HFFc6 (cell line): ENCODE measurements around the gene KHDRBS2. TPM values are rescaled to one million over a fixed set of nuclear protein-coding genes. Genes with fewer than 3 reads are reported as not detected.

Experiments
- DNase-seq: peaks from one replicate; pipeline ENCODE4 v3.0.0-alpha.2; 2018
- H3K27ac Mint-ChIP-seq: 2 replicates; pipeline ENCODE4 v1.8.0; 2020; ENCODE audit warnings: mild to moderate bottlenecking, mixed read lengths
- H3K27me3 Mint-ChIP-seq: 2 replicates; pipeline ENCODE4 v1.8.0; 2021; ENCODE audit warnings: mild to moderate bottlenecking, moderate library complexity, mixed read lengths; ENCODE audit not compliant: insufficient read depth
- H3K36me3 Mint-ChIP-seq: 2 replicates; pipeline ENCODE4 v1.8.0; 2021; ENCODE audit warnings: low read depth, mixed read lengths
- H3K4me1 Mint-ChIP-seq: 2 replicates; pipeline ENCODE4 v1.8.0; 2020; ENCODE audit warnings: low read depth, mixed read lengths
- H3K4me3 Mint-ChIP-seq: 2 replicates; pipeline ENCODE4 v1.8.0; 2020; ENCODE audit warnings: mild to moderate bottlenecking, moderate library complexity, mixed read lengths
- H3K9me3 Mint-ChIP-seq: 2 replicates; pipeline ENCODE4 v1.8.0; 2020; ENCODE audit warnings: mild to moderate bottlenecking, mixed read lengths
- total RNA-seq, 6 experiments: library from RNA; stranded (reverse); fragmentation: NEBNext Ultra II Directional; extraction: Animal tissue kit (Norgen Biotek cat#: 25700); gene quantifications; 2 replicates in 1 of 6; 3 replicates in 5 of 6; pipeline ENCODE4 v1.2.3, GENCODE V29; 2021
- TF ChIP-seq, protein P1 (sequence below): fragments of 200-600 bp; sonication (generic); IDR thresholded peaks from 2 replicates; pipeline ENCODE4 v1.5.0; 2021; ENCODE audit warnings: antibody characterized with exemption, mild to moderate bottlenecking

KHDRBS2 gene
- total RNA-seq, 6 experiments from 2014 or later, result not detected

DNA sequence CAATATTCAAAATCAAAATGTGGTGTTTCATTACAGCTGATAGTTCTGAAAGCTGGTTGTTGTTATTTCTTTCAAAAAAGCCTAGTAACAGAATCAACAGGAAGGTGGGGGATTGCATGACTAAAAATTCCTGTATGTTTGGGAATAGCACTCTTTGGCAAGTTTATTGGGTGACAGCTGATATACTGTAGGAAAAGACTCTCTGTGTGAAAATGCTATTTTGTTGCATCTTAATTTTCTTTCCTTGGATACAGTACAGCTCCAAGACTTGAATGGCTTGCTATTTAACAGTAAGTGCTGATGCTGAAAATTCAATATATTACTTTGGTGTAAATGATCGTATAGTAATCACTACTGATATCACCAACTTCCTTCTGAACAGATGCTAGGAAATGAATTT, 336.1 kb downstream of the KHDRBS2 start:
- Mint-ChIP-seq H3K36me3 (no peaks in the 10 kb centered on the region), H3K4me3 (no peak overlapping the region), H3K27me3 (no peaks in the 10 kb centered on the region), H3K9me3 (peaks cover 28% of the 10 kb centered on the region), H3K4me1 (no peaks in the 10 kb centered on the region), H3K27ac (no peak overlapping the region)
- TF ChIP-seq, protein P1, sequence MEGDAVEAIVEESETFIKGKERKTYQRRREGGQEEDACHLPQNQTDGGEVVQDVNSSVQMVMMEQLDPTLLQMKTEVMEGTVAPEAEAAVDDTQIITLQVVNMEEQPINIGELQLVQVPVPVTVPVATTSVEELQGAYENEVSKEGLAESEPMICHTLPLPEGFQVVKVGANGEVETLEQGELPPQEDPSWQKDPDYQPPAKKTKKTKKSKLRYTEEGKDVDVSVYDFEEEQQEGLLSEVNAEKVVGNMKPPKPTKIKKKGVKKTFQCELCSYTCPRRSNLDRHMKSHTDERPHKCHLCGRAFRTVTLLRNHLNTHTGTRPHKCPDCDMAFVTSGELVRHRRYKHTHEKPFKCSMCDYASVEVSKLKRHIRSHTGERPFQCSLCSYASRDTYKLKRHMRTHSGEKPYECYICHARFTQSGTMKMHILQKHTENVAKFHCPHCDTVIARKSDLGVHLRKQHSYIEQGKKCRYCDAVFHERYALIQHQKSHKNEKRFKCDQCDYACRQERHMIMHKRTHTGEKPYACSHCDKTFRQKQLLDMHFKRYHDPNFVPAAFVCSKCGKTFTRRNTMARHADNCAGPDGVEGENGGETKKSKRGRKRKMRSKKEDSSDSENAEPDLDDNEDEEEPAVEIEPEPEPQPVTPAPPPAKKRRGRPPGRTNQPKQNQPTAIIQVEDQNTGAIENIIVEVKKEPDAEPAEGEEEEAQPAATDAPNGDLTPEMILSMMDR, result no peak
- DNase-seq, result no peak

DNA sequence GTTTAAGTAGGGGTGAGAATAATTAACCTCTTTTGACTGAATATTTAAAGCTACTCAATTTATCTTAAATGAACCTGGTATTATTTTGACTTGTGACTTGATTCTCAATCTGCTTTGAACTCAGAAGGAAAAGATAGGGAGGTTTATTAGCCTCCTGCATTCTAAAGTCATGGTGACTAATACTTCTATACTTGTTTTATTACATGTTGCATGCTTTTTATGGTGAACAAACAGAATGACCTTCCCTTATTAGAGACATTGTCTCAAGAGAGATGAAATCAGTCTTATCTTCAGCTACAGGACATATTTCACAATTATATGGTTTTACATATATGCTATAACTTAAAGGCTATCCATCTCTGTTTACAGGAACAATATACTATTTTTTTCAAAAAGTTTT, 336.9 kb downstream of the KHDRBS2 start:
- no peaks in the 10 kb centered on the region for H3K27me3 Mint-ChIP-seq
- no peak for DNase-seq
- TF ChIP-seq, protein P1, result no peak
- H3K4me3 Mint-ChIP-seq, result no peak overlapping the region
- H3K9me3 Mint-ChIP-seq, result peaks cover 32% of the 10 kb centered on the region
- no peak overlapping the region for H3K27ac Mint-ChIP-seq
- H3K4me1 Mint-ChIP-seq, result no peaks in the 10 kb centered on the region
- no peaks in the 10 kb centered on the region; the same call in 1 of the 2 replicates for H3K36me3 Mint-ChIP-seq

DNA sequence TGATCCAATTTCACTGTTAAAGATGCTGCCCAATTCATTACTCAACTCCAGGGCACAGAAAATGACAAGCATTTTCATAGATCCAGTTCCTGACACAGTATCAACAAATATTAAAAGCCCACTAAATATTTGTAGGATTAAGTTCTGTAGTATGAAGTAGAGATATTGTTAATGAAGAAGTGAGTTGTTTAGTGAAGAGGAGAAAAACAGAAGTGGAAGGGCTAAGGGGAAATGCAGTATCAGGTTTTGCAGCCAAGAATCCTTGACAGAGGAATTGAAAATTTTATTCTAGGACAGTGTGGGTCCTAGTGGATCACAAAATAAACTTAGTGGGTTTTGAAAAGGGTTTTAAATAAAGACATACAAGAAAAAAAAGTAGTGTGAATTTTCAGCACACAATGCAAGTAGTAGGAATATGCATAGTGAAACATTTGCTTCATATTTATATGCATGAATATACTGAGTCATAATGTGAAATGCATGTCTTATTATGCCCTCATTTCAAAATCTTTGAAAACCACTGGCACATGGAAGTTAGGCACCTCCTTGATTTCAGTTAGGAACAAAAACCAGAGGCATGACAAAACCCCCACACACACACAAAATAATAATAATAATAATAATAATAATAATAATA, 338.6 kb downstream of the KHDRBS2 start:
- no peak for DNase-seq
- peaks cover 38% of the 10 kb centered on the region for H3K9me3 Mint-ChIP-seq
- H3K27me3 Mint-ChIP-seq, result no peaks in the 10 kb centered on the region
- H3K36me3 Mint-ChIP-seq, result no peaks in the 10 kb centered on the region; the same call in 1 of the 2 replicates
- no peak overlapping the region for H3K4me3 Mint-ChIP-seq
- no peak overlapping the region for H3K27ac Mint-ChIP-seq
- no peaks in the 10 kb centered on the region for H3K4me1 Mint-ChIP-seq
- TF ChIP-seq, protein P1, result no peak

DNA sequence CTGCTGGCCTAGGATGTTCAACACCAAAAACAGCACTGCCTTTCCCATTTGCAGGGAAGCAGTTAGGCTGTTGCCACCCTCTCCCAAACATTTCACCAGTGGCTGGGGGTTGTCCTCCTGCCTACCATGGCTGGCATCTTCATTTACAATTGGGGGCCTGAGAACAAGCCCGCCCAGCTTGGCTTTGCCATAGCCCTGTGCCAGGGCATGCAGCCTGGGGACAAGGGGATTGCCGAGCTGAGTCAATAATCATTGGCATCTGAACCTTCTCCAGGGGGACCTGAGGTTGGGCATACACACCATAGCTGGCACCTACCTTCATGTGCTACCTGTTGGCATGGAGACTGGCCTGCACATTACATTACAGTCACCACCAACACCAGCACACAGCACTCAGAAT, 345.1 kb downstream of the KHDRBS2 start:
- Mint-ChIP-seq H3K36me3 (peaks cover 4% of the 10 kb centered on the region; the same call in 1 of the 2 replicates), H3K4me1 (no peaks in the 10 kb centered on the region)

DNA sequence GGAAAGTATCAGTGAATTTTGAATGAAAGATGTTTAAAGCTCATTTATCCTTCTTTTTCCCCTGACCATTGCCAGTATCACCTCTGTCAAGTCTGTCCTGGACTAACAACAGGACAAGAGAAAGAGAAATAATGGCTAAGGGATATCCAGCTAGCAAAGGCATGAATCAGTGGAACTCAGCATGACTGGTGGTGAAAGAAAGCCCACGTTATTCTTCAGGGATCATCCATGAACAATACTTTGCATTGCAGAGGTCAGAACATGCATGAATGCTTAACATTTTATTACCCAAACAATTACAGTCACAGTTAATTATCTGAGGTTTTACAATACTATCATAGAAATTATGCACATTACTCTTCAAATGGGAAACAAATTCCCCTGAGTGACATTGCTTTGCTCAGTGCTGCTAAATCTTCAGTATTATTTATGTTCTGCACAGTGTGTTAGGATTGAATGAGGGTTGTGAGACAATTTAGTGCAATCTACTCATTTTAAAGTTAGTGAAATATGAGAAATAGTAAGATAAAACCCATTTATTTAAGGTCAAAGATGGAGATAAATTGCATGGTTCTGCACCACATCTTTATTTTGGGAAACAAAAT, 350.7 kb downstream of the KHDRBS2 start:
- Mint-ChIP-seq H3K4me1 (no peaks in the 10 kb centered on the region), H3K36me3 (0 out of 2 replicates have a peak, but pooled peaks cover 4% of the 10 kb centered on the region), H3K27me3 (no peaks in the 10 kb centered on the region; the same call in 1 of the 2 replicates), H3K27ac (no peak overlapping the region), H3K4me3 (no peak overlapping the region), H3K9me3 (peaks cover 25% of the 10 kb centered on the region)
- no peak for DNase-seq
- TF ChIP-seq, protein P1, result no peak

More for the DNA sequence above, 345.1 kb downstream of the KHDRBS2 start:
- TF ChIP-seq, protein P1, result no peak
- Mint-ChIP-seq H3K9me3 (peaks cover 47% of the 10 kb centered on the region), H3K4me3 (no peak overlapping the region), H3K27me3 (no peaks in the 10 kb centered on the region), H3K27ac (no peak overlapping the region)
- no peak for DNase-seq
